ENCODE data around the gene FBXO40.
A peak's percentile ranks its signal among the peaks of the same experiment; 100 is the strongest.
"Not testable (repeated sequence)": the region's sequence is repeated elsewhere in the genome, so short reads cannot be mapped to it uniquely, and the experiment has no call there.

The FBXO40 gene, protein sequence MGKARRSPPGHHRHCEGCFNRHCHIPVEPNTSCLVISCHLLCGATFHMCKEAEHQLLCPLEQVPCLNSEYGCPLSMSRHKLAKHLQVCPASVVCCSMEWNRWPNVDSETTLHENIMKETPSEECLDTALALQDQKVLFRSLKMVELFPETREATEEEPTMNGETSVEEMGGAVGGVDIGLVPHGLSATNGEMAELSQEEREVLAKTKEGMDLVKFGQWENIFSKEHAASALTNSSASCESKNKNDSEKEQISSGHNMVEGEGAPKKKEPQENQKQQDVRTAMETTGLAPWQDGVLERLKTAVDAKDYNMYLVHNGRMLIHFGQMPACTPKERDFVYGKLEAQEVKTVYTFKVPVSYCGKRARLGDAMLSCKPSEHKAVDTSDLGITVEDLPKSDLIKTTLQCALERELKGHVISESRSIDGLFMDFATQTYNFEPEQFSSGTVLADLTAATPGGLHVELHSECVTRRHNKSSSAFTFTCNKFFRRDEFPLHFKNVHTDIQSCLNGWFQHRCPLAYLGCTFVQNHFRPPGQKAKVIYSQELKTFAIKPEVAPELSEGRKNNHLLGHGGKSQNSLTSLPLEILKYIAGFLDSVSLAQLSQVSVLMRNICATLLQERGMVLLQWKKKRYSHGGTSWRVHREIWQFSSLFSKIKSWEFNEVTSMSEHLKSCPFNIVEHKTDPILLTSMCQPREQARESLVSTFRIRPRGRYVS

DNA sequence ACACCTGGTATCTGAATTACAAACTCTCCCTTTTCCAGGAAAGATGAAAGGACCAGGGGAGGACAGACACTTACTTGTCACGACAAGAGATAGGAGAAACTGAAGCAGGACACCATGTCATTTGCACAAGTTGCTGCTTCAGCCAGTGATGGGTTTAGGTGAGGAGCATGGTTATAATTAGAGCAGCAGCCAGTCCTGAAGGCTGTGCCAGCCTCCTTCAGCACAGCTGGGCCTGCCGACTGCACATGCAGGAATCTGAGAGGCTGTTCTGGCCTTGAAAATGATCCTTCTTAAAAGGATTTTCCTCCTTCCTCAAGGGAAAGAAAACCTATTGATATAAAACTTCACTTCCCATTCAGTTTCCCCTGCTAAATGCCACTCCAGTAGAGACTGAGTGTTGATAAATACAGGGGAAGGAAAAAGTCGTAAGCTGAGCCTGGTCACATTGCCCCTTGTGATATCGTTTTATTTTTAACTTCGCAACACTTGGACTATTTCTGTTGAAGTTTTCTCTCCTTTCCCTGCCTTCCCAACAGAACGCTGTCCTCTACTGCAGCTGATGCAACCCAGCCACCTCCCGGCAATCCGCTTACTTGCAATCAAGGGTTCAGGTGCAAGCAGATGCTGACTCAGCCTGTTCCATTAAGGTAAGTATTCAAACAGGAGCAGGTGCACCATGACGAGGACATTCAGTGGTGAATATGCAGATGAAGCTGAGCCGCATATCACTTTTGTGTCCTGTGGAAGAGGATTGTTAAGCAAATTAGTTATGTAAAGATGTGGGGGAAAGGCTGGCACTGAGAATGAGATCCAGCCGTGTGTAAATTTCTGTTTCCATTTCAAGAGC lies at the start of gene FBXO40:
Gene FBXO40 (plus strand): TSS at position 524 of the 847 bp plus-strand sequence. CDS start 27,197 bp downstream, outside the sequence.
- no peak within 1 kb of the TSS for H3K4me3 ChIP-seq (ENCODE audit: low read depth, low read length)
- no peak for DNase-seq (ENCODE audit: low read depth)

DNA sequence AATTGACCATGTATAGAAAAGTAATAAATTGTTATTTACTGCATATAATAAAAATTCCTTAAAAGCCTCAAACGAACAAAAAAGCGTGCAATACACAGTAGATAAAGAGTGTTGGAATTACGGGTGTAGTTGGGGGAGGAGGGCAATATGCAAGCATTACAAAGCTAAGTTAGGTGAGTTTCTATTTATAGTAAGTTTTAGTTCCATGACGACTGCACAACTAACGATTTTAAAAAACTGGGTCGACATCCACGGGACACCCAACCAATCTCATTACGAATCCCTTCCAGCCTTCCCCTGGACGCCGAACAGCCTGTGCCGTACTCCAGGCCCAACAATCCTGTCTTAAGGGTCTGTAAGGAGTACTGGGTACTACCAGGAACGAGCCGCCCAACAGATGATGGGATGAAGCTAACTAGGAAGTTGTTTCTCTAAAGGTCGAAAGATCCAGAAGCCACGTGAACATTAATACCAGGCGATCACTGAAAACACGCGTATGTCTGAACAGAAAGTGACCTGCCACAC lies 48.1 kb upstream of the FBXO40 start:
- DNase-seq (ENCODE audit: low read depth), result no peak
- H3K4me3 ChIP-seq (ENCODE audit: low read depth, low read length), result peak overlapping the region; percentile 81

DNA sequence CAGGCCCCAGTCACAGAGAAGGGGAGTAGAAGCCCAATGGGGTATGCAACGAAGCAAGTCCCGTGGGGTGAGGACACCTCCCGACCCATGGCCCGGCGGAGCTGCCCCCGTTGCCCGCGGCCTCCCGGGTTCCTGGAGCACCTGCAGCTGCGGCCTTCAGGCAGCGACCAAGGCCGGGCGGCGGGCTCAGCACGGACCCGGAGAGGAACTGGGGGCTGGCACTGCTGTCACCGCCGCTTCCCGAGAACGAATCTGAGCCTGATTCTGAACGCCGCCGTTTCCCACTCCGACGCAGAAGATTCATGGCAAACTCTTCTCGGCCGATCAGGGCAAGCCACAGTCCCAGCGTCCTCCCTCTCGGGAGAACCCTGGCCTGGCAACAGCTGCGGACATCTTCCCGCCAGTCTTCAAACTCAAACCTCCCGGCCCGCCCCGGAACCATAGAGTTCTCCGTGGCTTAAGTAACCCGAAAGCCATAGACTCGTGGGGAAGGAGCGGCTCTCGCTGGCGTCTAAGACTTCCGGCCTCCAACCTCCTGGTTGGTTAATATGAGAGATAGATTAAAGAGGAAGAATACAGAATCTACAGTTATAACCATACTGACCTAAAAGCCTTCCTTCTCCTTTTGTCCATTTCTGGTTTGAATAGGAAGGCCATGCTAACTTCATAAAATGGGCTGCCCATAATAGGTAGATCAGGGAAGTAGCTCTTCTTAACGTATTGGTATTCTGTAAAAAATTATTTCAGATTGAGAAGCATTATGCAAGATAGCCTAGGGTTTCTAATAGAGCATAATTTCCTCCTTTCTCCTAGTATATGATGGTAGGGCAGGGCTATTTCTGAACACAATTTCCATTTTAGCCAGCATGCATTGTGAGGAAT lies 47.4 kb upstream of the FBXO40 start, which contains the start of gene POLQ:
Gene POLQ (minus strand): TSS at position 415 of the 882 bp plus-strand sequence. CDS start 111 bp downstream, at position 304.
- H3K4me3 ChIP-seq (ENCODE audit: low read depth, low read length), result peak within 1 kb of the TSS; percentile 81
- DNase-seq (ENCODE audit: low read depth), result peak; percentile 90

DNA sequence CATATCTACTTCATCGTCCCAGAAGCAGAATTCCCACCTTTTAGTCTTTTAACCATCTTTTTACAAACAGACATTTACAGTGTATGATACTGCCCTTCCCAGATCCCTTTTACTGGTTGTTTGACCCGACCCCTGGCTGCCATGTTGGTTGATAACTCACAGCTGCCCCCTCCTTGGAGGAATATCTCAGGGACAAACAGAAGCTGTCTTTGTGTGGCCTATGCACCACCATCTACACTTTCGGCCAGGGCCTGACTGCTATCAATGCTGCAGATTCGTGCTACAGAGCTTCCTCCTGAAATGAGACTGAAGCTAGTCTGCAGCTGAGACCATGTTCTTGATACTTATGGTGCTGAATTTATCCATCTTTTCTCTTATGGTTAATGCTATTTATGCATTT lies 40.8 kb upstream of the FBXO40 start:
- no peak overlapping the region for H3K4me3 ChIP-seq (ENCODE audit: low read depth, low read length)
- no peak for DNase-seq (ENCODE audit: low read depth)

DNA sequence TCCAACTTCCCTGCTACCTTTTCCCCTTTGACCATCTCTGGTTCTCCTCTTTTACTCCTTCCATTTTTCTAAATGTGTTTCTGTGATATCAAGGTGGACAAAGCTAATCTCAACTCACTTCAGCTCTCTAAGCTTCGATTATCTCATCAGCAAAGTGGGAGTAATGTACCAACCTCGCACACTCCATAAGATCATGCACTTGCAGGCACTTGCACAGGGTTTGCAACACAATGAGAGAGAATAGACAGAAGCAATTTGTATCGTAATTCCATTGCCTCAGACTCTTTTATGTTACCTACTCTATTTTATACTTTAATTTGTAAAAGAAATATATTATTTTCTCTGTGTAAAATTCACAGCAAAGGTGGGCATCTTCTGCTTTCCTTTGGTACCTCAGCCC lies 40.4 kb upstream of the FBXO40 start:
- H3K4me3 ChIP-seq (ENCODE audit: low read depth, low read length), result no peak overlapping the region

DNA sequence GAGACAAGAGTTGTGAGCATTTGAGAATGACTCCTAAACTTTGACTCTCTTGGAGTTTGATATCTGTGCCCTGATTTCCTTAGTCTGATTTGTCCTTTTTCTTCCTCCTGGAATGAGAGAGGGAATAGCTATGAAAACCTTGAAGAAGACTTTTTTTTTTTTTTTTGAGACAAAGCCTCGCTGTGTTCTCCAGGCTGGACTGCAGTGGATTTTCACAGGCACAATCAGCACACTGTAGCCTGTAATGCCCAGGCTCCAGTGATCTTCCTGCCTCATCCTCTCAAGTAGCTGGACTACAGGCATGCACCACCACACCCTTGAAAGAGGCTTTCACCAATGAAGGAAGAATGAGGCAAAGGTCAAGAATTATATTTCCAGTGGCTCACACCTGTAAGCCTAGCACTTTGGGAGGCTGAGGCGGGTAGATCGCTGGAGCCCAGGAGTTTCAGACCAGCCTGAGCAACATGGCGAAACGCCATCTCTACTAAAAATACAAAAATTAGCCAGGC lies 35.7 kb upstream of the FBXO40 start:
- no peak for DNase-seq (ENCODE audit: low read depth)
- no peak overlapping the region for H3K4me3 ChIP-seq (ENCODE audit: low read depth, low read length)

More for the DNA sequence above, 40.4 kb upstream of the FBXO40 start:
- DNase-seq (ENCODE audit: low read depth), result no peak

DNA sequence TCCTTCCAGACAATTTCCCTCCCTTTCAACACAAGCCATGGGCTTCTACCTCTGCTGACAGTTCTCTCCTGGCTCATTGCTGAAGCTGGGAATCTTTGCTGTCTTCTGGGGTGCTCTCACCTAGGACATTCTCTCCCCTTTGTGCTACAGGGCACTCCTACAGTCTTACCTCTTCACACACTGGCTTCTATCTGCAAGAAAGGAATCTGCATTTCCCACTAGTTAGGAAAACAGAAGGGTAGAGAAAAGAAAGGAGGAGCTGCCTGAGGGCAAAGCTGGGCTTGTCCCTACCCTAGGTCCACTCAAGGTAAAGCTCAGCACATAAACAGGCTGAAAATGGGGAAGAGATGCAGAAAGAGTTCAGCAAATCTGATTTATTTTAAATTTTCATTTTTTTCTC lies 31.0 kb upstream of the FBXO40 start:
- no peak overlapping the region for H3K4me3 ChIP-seq (ENCODE audit: low read depth, low read length)
- DNase-seq (ENCODE audit: low read depth), result no peak

DNA sequence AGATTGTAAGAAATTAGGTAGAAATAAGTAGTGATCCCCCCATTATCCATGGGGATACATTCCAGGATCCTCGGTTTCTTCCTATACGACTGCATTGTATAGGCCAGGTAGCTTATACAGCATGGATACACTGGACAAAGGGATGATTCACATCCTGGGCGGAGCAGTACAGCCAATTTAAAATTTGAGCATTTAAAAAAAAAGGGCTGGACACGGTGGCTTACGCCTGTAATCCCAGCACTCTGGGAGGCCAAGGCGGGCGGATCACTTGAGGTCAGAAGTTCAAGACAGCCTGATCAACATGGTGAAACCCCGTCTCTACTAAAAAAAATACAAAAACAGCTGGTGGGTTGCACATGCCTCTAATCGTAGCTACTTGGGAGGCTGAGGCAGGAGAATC lies 26.4 kb upstream of the FBXO40 start:
- no peak overlapping the region for H3K4me3 ChIP-seq (ENCODE audit: low read depth, low read length)
- DNase-seq (ENCODE audit: low read depth), result no peak

DNA sequence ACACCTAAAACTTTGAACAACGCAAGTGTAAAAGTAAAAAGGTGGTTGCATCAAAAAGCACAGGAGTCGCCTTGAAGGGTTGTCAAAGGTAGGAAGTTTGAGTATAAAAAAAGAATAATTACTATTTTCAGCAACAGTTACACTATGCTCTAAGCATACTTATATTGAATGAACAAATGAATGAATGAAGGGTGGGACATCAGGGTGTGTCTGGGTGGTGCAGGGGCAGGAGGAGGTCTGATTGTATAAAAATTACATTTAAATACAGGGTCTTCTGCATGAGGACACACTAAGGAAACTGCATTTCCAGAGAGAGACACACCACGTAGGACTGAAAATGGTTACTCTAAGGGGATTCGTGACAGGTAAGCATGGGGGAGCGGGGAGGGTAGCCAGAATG lies 25.5 kb upstream of the FBXO40 start, which contains the start of gene ARGFX:
Gene ARGFX (plus strand): TSS at position 301 of the 400 bp plus-strand sequence. CDS start 2,765 bp downstream, outside the sequence.
- H3K4me3 ChIP-seq (ENCODE audit: low read depth, low read length), result no peak within 1 kb of the TSS
- no peak for DNase-seq (ENCODE audit: low read depth)

DNA sequence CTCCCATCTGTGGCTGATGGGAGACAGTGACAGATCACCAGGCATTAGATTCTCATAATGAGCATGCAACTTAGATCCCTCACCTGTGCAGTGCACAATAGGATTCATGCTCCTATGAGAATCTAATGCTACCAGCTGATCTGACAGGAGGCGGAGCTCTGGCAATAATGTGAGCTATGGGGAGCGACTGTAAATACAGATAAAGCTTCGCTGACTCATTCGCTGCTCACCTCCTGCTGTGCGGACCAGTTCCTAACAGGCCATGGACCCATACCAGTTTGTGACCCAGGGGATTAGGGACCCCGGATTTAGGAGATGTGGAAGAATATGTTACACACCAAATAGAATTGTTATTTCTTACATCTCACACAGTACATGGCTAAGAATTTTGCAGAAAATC lies 18.7 kb upstream of the FBXO40 start:
- DNase-seq (ENCODE audit: low read depth), result no peak
- H3K4me3 ChIP-seq (ENCODE audit: low read depth, low read length), result no peak overlapping the region

DNA sequence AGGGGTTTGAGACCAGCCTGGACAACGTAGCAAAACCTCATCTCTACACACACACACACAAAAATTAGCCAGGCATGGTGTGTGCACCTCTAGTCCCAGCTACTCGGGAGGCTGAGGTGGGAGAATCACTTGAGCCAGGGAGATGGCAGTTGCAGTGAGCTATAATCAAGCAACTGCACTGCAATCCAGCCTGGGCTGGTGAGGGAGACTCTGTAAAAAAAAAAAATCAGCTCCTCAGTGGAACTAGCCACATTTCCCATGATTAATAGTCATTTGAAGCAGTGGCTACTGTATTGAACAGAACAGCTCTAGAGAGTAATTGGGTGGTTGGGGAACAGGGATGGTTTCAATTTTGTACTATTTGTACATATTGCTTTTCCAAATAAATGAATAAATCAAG lies 11.5 kb upstream of the FBXO40 start:
- H3K4me3 ChIP-seq (ENCODE audit: low read depth, low read length), result no peak overlapping the region
- DNase-seq (ENCODE audit: low read depth), result no peak

DNA sequence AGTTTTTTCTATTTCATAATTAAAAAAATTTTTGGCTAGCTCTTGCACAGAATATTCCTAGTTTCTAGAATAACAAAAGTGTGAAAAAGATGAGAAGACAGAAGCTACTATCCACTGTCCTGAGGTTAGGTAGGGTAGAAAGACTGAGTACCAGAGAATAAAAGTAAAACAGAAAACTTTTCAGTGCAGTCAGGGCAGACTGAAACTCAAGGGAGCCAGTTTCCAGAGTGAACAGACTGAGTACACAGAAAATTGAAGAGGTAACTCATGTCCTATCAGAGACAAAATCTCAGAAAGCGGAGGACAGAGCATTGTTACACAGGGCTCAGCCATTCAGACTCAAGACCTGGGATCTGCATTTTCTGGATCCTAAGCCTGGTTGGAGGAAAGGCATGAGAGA lies 8.8 kb upstream of the FBXO40 start:
- no peak overlapping the region for H3K4me3 ChIP-seq (ENCODE audit: low read depth, low read length)
- no peak for DNase-seq (ENCODE audit: low read depth)

DNA sequence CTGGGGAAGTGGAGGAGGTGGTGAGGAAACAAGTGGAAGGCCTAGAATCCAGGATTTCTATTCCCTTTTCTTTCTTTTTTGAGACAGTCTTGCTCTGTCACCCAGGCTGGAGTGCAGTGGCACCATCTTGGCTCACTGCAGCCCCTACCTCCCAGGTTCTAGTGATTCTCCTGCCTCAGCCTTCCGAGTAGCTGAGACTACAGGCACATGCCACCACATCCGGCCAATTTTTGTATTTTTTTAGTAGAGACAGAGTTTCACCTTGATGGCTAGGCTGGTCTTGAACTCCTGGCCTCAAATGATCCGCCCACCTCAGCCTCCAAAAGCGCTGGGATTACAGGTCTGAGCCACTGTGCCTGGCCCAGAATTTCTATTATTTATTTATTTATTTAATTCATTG lies 627 bp downstream of the FBXO40 start:
- not testable (repeated sequence) for H3K4me3 ChIP-seq (ENCODE audit: low read depth, low read length); DNase-seq (ENCODE audit: low read depth)

DNA sequence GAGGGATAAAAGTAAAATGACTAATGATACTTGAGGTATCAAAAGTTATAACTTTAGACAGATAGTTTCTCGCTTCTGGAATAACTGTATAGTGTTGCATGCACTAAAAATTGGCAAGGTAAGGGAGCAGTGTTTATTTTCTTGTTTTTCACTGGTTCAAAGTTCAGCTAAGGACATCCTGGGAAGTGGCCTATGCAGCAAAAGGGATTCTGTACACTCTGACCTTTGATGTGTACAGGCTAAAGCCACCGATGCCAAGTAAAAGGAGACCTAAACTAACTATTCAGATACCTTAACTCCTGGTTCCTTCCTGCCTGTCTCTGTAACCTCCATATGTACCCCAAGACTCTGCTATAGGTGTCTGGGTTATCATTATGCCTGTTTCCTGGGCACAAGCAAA lies 1.7 kb downstream of the FBXO40 start:
- DNase-seq (ENCODE audit: low read depth), result no peak
- H3K4me3 ChIP-seq (ENCODE audit: low read depth, low read length), result no peak overlapping the region

DNA sequence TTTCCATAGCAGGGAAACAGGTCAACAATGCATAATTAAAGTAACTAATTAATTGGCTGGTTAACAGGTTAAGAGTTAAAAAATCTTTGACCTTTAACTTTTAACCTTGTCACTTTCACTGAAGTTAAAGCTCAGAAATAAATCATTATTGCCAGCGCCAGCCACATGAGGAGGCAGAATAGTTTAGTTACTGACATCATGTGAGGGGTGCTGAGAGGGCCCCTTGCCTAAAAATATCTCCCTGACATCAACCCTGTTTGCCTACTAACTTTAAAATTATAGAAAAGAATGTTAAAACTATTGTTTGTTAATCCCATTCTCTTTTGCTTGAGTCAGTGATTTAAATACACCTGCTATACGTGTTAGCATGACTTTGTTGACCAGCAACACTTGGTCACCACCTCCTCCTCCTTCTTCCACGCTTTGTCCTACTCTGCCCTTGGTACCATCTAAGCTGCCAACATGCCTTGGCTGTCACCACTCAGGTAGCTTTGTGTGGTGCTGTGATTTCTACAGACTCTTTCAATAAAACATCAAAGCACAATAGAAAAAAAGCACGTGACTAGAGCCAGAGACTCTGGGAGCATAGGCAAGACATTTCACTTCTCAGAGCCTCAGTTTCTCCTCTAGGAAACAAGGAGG lies 2.7 kb downstream of the FBXO40 start:
- no peak overlapping the region for H3K4me3 ChIP-seq (ENCODE audit: low read depth, low read length)
- no peak for DNase-seq (ENCODE audit: low read depth)

DNA sequence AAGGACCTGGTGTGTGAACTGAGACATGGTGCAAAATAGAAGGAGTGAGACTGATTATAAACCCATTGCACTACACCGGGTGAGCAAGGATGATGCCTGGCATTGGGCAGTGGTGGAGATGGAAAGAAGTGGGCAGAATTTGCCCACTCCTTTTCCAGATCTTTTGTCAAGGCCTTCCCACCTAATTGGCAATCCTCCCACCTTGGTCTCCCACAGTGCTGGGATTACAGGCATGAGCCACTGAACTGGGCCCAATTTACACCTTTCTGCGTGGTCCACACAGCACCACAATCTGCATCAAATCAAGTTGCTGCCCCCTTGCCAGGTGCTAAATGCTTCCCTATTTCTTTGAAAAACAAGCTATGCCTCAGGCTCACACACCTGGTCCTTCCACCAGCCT lies 5.4 kb downstream of the FBXO40 start:
- no peak for DNase-seq (ENCODE audit: low read depth)
- no peak overlapping the region for H3K4me3 ChIP-seq (ENCODE audit: low read depth, low read length)

DNA sequence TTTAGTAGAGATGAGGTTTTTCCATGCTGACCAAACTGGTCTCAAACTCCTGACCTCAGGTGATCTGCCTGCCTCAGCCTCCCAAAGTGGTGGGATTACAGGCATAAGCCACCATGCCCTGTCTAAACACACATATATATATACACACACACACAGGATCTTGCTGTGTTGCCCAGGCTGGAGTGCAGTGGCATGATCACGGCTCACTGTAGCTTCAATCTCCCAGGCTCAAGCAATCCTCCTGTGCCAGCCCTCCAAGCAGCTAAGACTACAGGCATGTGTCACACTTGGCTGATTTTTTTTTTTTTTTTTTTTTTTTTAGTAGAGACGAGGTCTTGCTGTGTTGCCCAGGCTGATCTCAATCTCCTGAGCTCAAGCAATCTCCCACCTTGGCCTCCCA lies 6.7 kb downstream of the FBXO40 start:
- not testable (repeated sequence) for H3K4me3 ChIP-seq (ENCODE audit: low read depth, low read length); DNase-seq (ENCODE audit: low read depth)

DNA sequence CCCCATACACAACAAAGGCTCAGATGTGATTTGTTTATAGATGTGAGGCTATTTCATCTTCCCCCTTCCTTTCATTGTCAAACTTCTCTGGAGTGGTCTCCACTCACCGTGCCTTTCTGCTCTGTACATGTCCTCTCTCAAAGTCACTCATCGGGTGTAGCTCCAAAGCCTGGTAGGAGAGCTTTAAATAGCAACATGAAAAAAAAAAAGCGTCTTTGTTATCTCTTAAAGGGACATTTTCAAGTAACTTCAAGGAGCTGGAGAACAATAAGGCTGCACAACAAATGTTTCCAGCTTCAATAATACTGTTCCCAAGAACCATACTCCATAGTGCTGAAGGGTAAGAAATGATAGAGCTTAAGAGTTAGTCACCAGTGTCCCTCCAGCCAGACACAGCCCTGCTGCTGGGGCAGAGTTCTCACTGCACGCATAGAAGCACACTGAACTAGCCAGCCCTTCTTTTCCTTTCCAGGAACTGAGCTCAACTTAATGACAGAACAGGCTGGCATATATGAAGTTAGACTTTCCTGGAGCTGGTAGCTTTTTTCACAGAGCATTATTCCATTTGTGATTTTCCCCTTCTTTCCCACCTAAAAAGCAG lies 8.1 kb downstream of the FBXO40 start:
- no peak overlapping the region for H3K4me3 ChIP-seq (ENCODE audit: low read depth, low read length)
- DNase-seq (ENCODE audit: low read depth), result no peak

Data from skeletal muscle cell (primary cell).